NCI-H1105 treated with DMSO at 0.1 percent for 48 hours (cell line): Measurements from ENCODE around the gene IL17REL.

Experiments
- DNase-seq: peaks from one replicate; lab custom pipeline; 2025; lab: John Stamatoyannopoulos, UW

The IL17REL gene

DNA sequence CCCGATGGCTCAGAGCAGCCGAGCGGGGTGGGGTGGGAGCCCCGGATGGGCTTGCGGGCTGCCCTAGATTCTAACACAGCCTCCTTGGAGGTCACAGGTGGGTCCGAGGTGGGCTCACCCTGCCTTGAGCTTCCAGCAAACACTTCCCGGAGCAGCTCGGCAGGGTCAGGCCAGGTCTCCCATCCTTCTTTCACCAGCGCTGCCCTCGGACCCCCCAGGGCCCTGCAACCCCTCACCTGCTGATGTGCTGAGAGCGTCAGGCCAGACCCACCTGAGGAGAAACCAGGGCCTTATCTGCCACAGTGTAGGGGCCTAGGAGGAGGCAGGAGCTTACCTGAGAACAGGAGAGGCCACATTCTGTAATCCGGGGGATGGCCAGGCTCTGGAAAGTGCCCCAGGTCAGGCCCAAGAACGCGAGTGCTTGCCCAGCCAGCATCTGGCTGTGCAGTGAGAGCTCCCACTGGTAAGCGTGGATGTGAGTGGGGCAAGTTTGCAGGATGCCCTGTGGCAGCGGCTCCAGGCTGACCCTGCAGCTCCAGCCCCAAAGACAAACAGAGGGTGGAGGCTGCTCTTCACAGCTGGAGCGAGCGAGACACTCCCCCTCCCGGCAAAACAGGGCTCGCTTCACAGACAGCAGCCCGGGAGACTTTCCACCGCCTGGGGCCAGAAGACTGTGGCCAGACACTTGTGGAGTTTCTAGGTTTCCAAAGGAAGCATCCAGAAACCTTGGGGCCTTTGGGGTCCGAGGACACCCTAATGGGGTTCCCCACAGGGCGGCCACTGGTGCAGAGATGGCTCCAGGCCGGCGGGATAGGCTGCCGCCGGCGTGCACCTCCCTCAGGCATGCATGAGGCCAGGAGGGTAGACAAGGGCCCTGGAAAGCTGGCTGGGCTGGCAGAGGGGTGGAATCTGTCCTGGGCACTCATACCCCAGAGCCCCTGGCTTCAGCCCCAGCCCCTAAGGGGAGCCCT is at the start of gene IL17REL:
IL17REL (minus strand) TSS at position 555 of the 971 bp plus-strand sequence; CDS start at position 436, 119 bp downstream.
- DNase-seq, result no peak

DNA sequence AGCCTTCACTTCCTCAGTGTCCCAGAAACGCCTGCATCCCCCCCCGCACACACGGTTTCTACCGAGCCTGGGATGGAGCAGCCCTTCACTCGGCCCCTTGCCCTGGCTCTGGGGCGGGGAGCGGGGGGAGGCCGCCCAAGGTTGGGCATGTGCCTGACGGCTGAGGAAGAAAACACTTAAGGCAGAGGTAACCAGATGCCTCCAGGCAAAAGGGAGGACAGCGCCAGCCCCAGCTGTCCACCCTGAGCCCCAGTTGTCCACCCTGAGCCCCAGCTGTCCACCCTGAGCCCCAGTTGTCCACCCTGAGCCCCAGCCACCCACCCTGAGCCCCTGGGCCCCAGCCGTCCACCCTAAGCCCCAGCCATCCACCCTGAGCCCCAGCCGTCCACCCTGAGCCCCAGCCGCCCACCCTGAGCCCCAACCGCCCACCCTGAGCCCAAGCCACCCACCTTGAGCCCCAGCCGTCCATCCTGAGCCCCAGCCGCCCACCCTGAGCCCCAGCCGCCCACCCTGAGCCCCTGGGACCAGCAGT is 49.3 kb upstream of the IL17REL start:
- no peak for DNase-seq

- no peak for DNase-seq
Observed at GRCh38 chr22:50061141-50061823, 48.7 kb upstream of the IL17REL start.

DNA sequence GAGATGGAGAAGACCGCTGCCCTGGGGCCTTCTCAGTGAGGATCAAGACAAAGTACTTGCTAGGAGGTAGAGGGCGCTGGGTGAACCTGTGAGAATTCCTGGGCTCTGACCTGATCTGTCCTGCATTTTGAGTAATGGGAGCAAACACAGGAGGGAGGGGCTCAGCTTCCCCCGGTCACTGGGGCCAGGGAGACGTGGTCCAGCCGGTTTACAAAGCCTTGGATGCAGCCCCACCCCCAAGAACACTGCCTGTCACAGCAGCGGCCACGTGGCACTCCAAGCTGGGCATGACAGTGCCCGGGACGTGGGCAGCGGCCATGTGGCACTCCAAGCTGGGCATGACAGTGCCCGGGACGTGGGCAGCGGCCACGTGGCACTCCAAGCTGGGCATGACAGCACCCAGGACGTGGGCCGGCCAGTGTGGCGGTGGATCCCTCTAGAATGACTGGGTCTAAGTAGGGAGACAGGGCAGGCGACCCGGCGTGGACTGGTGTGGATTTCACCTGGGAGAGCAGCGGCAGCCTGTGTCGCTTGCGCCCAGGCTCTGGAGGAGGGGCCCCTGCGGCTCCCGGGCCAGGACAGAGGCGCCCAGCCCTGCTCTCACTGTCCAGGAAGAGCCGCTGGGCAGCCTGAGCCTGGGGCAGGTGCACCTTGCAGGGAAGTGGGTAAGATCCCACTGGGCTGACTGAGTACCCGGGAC is 48.0 kb upstream of the IL17REL start:
- DNase-seq, result no peak

DNA sequence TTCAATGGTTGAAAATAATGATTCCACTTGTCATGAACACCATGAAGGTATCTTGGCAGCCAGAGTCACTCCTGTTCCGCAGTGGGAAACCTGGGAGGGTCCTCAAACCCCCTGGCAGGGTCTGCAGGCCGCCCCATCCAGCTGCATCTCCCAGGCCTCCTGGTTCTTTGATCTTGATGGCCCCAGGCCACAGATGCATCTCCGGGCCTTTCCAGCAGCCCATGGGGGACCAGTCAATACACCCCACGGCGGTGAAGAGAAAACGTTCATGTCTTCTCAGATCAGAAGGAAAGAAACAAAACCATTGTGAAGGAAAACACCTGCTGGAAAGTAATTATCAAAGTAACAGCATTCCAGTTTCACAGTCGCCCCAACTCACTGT is 47.3 kb upstream of the IL17REL start:
- DNase-seq, result no peak

GRCh38 chr22:50058906-50059880 is 46.6 kb upstream of the IL17REL start:
- DNase-seq, result no peak

DNA sequence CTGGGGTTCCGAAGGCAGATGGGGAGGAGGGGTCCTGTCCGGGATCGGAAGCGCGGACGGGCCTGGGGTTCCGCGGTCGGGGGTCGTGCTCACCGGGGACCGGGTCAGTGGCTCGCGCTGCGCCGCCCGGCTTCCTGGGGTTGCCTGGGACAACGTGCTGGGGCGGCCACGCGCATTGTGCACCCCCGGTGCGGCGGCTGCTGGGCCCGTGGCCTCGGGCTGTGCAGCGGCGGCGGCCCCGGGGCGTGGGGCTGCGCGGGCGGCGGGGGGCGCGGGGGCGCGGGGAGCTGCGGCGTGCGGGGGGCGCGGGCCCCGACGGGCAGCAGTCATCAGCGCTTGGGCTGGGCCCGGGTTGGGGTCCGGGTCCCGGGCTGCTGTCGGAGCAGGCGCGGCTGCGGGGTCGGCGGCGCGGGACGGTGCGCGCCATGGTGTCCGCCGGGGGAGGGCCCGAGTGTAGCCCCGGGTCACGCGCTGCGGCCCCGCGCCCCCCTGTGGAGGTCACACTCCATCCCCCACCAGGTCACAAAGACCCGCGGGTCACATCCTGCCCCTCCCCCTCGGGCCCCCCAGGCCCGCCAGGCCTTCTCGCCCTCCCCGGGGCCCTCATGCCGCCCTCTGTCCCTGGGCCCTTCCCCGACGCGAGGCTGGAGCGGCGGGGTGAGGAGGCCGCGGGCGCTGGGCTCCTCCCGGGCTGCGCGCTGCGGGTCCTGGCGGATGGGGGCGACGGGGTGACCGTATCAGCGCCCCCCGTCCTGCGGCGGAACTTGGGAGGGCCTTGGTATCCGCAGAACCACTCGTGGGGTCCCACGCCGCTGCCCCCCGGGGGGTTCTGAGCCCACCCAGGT is 45.7 kb upstream of the IL17REL start, which contains the start of gene TTLL8:
TTLL8 (minus strand) TSS at position 238 of the 845 bp plus-strand sequence.
- no peak for DNase-seq

DNA sequence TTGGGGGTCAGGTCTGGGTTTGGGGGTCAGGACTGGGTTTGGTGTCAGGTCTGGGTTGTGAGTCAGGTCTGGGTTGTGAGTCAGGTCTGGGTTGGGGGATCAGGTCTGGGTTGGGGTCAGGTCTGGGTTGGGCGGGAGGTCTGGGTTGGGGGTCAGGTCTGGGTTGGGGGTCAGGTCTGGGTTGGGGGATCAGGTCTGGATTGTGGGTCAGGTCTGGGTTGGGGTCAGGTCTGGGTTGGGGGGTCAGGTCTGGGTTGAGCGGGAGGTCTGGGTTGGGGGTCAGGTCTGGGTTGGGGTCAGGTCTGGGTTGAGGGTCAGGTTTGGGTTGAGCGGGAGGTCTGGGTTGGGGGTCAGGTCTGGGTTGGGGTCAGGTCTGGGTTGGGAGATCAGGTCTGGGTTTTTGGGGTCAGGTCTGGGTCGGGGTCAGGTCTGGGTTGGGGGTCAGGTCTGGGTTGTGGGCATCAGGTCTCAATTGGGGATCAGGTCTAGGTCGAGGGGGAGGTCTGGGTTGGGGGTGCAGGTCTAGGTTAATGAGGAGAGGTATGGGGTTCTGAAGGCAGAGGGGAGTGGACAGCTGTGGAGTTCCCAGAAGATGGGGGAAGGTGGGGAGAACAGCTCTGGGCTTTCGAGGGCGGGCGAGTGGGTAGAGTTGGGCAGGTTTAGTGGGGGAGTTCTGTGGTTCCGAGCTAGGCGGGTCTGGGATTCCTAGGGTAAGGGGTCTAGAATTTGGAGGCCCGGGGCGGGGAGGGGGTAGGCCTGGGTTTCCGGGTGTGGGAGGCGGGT is 44.9 kb upstream of the IL17REL start:
- no peak for DNase-seq

DNA sequence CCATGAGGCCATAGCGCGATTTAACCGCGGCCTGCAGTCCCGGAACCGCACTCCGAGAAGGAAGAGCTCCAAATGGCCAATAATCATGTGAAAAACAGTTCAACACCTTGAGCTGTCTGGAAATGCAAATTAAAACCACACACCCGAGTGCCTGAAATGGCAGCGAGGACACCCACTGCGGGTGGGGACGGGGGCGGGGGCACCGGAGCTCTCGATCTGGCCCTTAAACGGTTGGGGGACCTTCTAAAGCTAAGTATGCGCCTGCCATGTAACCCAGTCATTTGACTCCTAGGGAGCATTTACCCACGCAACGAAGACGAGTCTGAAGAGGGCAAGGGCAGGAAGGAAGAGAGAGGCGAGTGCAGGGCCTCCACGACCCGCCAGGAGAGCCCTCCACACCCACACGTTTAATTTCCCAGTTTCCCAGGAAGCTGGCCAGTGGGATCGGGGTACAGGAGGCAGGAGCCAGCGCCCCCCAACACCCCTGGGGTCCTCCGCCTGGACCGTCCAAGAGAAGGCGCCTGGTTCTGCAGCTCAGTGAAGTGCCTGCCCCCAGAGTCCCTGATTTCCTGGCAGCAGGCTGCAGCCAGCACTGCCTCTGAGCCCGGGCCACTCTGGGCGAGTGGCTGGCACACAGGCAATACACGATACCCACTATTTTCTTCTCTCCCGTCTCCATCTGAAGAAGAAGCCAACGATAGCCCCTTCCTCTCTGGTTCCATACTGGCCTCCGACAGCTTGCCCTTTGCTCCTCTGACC is 43.8 kb upstream of the IL17REL start:
- DNase-seq, result no peak

GRCh38 chr22:50053861-50054260 is 41.3 kb upstream of the IL17REL start:
- no peak for DNase-seq

GRCh38 chr22:50051930-50052329 is 39.4 kb upstream of the IL17REL start:
- DNase-seq, result no peak

GRCh38 chr22:50049299-50050195 is 37.0 kb upstream of the IL17REL start:
- no peak for DNase-seq

GRCh38 chr22:50048836-50049235 is 36.3 kb upstream of the IL17REL start:
- DNase-seq, result no peak

GRCh38 chr22:50048061-50048765 is 35.6 kb upstream of the IL17REL start:
- no peak for DNase-seq

DNA sequence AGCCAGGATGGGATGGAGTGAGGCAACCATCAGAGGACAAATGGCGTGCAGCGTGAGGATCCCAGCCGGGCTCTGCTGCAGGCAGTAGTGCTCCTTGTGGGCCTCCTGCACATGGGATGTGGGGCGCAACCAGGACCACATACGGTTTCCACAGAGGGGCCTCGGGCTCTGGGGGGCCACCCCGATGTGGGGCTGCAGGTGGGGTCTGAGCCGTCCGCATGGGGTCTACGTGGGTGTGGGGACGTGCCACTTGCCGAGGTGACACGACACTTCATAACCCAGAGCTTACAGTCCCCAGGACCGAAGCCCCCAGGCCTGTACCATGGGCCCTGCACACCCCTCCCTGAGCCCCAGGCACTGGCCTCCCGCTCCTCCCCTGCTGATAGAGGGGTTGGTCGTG is 34.8 kb upstream of the IL17REL start:
- DNase-seq, result no peak

GRCh38 chr22:50046481-50047245 is 34.1 kb upstream of the IL17REL start:
- DNase-seq, result no peak
